ENCODE data around the gene PATJ. TPM values are rescaled to one million over a fixed set of nuclear protein-coding genes. Genes with fewer than 3 reads are reported as not detected.

PATJ gene
- polyA plus RNA-seq, 1 of the 3 experiments (the other 2 are of a cell fraction), result 3.0 TPM

- no peak overlapping the region for H3K9ac ChIP-seq
- DNase-seq, result no peak
- H3F3A ChIP-seq (replicated peaks; ENCODE audit: insufficient read depth), result no peaks in the 10 kb centered on the region
- no peaks in the 10 kb centered on the region for H3K36me3 ChIP-seq (replicated peaks in 1 of 2; ENCODE audit: control insufficient read depth in 1 of 2, insufficient read depth in 2 of 2, low read length in 1 of 2)
- H3K4me1 ChIP-seq (ENCODE audit: control insufficient read depth in 1 of 2, insufficient read depth in 2 of 2, low read depth in 1 of 2, low read length in 1 of 2), result no peaks in the 10 kb centered on the region; a peak in 2 of 4 replicates
- no peaks in the 10 kb centered on the region for H3K9me2 ChIP-seq
- H2AFZ ChIP-seq (ENCODE audit: low read depth), result no peak overlapping the region
- H3K4me2 ChIP-seq, result no peak overlapping the region
- TF ChIP-seq SMC3 (IDR thresholded peaks at IDR 0.05; ENCODE audit: low read depth, low read length) (no peak), EP300 (IDR thresholded peaks at IDR 0.05; ENCODE audit: borderline replicate concordance in 1 of 2, low read depth in 1 of 2, low read length in 1 of 2) (no peak), SIN3A (IDR thresholded peaks at IDR 0.05; ENCODE audit: borderline replicate concordance, low read depth, low read length) (no peak), JUND (IDR thresholded peaks at IDR 0.05) (no peak), TAF1 (IDR thresholded peaks at IDR 0.05; ENCODE audit: borderline replicate concordance, low read depth, low read length) (no peak), FOXM1 (IDR thresholded peaks at IDR 0.05; ENCODE audit: low read depth) (no peak), TEAD4 (IDR thresholded peaks at IDR 0.05; ENCODE audit: borderline replicate concordance, insufficient read depth) (no peak), NRF1 (IDR thresholded peaks at IDR 0.05; ENCODE audit: low read depth, low read length) (no peak), ZBTB33 (IDR thresholded peaks at IDR 0.05; ENCODE audit: borderline replicate concordance, low read depth) (no peak), REST (IDR thresholded peaks at IDR 0.05; ENCODE audit: low read depth, low read length) (no peak), RAD21 (IDR thresholded peaks at IDR 0.05; ENCODE audit: low read length) (no peak), IRF3 (IDR thresholded peaks at IDR 0.05; ENCODE audit: low read depth, low read length) (no peak), GABPA (IDR thresholded peaks at IDR 0.05; ENCODE audit: low read depth) (no peak), FOXJ3 (CRISPR knock-in tag; IDR thresholded peaks at IDR 0.05) (no peak), ELF1 (IDR thresholded peaks at IDR 0.05) (no peak), MEF2A (IDR thresholded peaks at IDR 0.05; ENCODE audit: borderline replicate concordance, low read depth) (no peak), FOSL2 (IDR thresholded peaks at IDR 0.05; ENCODE audit: borderline replicate concordance, low read depth) (no peak), MAX (IDR thresholded peaks at IDR 0.05; ENCODE audit: low read depth) (no peak), USF2 (IDR thresholded peaks at IDR 0.05; ENCODE audit: borderline replicate concordance, low read depth, low read length) (no peak), RFX5 (IDR thresholded peaks at IDR 0.05; ENCODE audit: low read length) (no peak)
- POLR2A ChIA-PET, result no interaction called here
- no peaks in the 10 kb centered on the region for H3K27me3 ChIP-seq (ENCODE audit: insufficient read depth)
- no peak overlapping the region for H3K4me3 ChIP-seq (ENCODE audit: low read depth in 2 of 2, low read length in 1 of 2)
- CTCF ChIA-PET, result interaction anchor here (1.1 to 1.6 kb wide), 3 partner anchors 9 to 22 kb away, joined by 3 to 4 read pairs (median 4); no protein-coding TSS in a partner anchor
- H3K27ac ChIP-seq (ENCODE audit: low read depth in 2 of 2, low read length in 1 of 2), result no peak overlapping the region
- WGBS (ENCODE audit: low lambda C conversion rate), result 90% methylated on average over 7 of the region's 7 CpGs
- no peaks in the 10 kb centered on the region for H3K9me3 ChIP-seq
- no peaks in the 10 kb centered on the region for H3K79me2 ChIP-seq (ENCODE audit: insufficient read depth)
- no peaks in the 10 kb centered on the region for H4K20me1 ChIP-seq (ENCODE audit: insufficient read depth)
These were observed 239.8 kb downstream of the PATJ start for GRCh38 chr1:61981870-61982660.

Measured in SK-N-SH (cell line).